Stimulated activated CD8-positive, alpha-beta memory T cell treated with anti-CD3 and anti-CD28 coated beads, Interleukin-4, amount 100 ng/mL, for 4 hours (primary cell): ENCODE measurements around the gene BLACAT1.
A peak's percentile ranks its signal among the peaks of the same experiment; 100 is the strongest.

ENCODE experiments used
- DNase-seq, 2 donors: peaks; one replicate each; pipeline ENCODE4 v3.0.0-alpha.2; 2020; ENCODE audit warnings: low read depth in 2 of 2, low spot score in 1 of 2

Gene BLACAT1

DNA sequence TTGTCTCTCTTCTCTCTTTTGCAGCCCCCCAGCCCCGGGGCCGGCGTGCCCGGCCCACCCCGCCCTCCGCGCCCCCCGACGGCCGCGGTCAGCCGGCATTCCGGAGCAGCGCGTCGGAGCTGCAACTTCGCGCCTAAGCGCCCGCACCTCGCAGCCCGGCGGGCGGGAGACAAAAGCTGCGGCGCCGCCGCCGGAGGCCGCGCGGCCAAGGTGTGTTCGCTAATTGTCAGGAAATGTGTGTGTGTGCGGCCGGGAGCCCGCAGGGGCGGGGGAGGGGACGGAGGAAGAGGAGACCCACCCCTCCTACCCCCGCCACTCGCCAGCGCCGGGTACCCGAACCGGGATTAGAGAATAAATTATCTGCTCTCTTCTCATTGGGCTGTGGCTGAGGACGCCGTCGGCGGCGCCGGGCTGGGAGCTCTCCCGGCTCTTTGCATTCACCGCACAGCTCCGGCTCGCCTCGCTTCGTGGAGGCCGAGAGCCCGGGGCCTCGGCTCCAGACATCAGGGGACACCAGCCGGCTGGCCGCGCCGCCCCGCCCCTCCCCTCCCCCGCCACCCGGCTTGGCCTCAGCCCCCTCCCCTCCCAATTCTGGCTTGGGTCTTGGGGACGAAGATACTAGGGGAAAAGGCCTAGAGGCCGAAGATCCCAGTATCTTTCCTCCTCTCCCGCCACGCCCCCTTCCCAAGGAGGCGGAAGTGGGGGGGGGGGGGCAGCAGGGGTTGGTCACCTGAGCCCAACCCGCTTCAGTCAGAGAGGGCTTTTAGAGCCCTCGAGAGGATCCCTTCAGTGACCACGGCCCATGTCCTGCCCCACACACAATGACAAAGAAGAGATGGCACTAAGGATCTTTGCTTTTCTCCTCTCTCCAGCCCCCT is 1.3 kb upstream of the BLACAT1 start:
- DNase-seq, result no peak

DNA sequence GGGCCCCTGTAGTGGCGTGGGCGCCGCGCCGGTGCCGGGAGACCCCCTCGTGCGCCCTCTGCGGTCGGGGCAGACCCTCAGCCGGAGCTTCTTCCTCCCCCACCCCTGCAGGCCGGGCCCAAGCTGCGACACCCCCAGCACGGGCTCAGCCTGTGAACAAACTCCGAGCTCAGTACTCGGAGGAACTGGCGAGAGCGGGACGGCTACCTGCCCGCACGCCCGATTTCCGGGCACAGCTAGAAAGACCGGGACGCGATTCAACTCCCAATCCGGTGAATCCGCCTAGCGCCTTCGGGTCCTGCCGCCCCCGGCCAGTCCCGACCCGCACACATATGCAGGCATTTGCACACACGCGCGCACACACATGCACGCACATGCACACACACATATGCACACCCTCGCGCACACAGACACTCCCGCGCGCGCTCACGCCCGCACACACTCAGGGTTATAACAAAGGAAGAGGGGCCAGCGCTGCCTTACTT is 580 bp upstream of the BLACAT1 start:
- DNase-seq, result no peak

DNA sequence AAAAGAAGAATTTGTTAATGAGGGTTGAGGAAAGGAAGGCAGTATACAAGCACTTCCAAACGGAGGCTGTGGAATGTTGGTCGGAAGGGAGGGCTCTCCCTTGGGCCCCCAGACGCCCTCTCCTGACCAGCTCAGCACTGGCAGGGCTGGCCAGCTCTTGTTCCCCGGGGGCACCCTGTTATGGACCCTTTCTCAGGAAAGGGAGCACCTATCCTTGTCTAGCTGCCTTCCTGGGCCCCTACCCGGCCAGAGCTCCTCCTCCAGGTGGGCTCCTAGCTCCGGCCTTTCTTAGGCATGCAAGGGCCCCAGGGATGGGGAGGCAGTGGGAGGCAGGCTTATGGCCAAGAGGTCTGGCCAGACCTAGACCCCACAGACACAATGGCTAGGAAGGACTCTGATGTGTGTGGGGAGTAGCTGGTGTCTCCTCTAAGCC is 926 bp downstream of the BLACAT1 start:
- DNase-seq, result no peak

DNA sequence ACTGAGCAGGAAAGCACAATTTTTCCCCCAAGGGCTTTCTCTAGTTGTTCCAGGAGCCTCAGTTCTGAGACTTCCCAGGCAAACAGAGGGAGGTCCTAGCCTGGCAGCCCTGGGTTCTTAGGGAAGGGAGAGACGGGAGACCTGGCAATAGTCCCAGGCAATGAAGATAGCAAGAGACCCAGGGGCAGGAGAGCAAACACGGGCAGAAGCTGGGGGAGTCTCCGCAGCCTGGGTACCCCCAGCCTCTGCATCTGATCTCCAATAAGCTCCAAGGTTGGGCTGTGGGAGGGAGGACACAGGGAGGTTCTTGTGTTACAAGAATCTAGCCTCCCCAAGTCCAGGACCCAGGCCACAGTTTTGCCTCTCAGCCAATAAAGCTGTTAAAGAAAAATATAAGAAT is 2.4 kb downstream of the BLACAT1 start:
- no peak for DNase-seq

DNA sequence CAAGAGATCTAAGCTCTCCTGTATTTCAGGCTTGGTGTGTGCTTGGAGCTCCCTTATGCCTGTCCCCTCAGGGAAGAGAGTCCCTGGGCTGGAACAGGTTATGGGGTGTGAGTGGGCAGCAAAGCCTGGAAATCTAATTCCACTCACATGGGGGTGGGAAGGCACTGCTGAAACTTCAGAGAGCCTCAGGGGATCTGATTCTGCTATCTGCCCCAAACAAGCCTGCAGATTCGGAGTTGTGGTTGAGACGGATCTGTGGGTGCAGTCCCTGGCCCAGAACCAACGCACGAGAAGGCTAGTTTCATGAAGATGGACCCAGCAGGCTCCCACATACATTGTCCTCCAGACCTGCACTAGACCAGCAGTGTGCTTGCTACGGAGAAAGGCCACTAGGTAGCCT is 2.9 kb downstream of the BLACAT1 start:
- DNase-seq, result no peak

DNA sequence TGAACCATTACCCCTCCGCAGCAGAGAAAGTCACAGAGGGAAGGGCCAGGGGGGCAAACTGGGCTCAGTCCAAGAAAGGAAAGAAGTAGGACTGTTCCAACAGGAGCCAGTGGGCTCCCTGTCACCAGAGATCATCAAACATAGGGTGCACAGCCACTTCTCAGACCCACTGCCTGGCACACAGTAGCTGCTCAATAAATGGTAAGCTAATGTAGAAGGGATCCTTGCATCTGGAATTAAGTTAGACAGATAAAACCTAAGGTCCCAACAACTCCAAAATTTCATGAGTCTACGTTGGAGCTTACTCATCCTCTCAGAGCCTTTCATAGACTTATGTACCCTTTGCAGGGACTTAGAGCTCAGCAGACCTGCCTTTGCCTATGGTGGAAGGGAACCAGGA is 3.5 kb downstream of the BLACAT1 start:
- no peak for DNase-seq

DNA sequence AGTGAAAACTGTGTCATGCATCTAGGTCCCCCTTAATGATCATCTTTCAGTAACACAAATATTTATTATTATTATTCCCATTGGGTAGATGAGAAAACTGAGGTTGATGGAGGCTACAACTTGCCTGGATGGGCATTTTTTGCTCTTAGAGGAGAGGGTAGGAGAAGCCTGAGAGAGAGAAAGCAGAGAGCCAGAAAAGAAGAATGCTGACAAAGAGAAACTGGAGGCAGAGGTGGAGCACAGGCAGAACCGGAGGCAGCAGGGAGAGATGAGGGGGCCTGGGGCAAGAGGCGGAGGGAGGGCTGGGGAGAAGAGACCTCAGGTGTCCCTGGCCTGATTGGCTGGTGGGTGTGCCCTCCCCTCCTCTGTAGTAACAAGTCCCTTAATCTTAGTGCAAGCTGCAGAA is 4.1 kb downstream of the BLACAT1 start:
- DNase-seq, result no peak

DNA sequence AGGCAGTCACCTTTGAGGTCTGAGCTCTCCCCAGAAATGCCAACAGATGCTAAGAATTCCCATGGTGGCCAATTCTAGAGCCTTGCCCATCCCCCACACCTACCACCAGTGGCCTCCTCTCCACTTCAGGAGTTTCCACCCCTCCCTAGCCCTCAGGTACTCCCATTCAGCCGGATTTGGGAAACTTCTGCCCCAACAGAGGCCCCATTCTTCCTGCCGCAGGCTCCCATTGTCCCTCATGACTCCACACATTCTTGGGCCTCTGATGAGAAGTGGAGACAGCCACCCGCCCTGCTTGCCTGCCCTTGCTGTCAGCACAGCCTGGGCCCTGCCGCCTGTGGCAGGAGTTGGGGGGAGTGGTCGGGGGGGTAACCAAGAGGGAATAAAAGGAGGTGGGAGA is 4.6 kb downstream of the BLACAT1 start:
- no peak for DNase-seq

DNA sequence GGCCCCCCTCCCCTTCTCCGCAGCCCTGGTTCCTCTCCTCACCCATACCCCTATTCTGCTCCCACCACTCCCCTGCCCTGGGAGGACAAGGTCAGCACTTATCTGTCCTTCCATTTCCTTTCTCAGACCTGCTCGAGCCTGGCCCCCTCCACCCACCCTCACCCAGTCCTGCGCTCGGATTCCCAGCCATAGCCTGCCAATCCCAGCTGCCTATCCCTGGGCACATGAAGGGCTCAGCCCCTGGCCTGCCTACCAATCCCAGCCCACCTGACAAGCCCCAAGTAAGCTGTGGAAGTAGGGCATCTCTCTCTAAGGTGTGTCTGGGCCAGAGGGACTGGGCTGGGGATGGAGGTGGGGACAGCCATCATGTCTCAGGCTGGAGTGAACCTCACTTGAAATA is 5.4 kb downstream of the BLACAT1 start:
- no peak for DNase-seq

DNA sequence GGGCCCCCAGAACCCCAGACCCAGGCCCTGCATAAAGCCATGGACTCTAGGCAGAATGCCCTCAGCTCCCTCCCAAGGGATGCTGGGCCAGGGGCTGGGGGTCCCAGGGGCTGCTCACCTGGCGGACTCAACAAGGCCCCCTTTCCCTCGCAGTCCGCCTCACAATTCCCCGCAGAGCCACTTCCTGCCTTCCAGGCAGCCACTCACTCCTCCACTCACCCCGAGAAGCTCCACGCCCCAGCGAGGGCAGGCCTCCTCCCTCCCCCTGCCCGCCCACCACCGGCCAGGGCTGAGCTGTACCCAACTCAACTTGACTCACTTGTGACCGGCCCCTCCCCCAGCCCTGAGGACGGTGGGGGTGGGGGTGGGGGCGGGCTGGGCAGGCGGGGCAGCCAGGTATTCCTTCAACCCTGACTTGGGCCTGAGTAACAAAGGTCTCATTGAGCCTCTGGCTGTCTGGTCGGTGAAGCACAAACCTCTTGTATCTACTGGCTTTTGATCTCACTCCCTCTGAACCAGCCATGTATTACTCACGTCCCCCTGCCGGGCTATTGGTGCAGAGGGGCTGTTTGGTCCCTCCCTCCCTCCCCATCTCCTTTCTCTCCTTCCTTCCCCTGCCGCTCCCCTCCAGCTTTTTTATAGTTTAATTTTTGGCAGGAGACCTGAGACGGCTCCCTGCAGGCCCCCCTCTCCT is 5.9 kb downstream of the BLACAT1 start:
- peak in 1 of 2 donors; percentile 37 for DNase-seq

DNA sequence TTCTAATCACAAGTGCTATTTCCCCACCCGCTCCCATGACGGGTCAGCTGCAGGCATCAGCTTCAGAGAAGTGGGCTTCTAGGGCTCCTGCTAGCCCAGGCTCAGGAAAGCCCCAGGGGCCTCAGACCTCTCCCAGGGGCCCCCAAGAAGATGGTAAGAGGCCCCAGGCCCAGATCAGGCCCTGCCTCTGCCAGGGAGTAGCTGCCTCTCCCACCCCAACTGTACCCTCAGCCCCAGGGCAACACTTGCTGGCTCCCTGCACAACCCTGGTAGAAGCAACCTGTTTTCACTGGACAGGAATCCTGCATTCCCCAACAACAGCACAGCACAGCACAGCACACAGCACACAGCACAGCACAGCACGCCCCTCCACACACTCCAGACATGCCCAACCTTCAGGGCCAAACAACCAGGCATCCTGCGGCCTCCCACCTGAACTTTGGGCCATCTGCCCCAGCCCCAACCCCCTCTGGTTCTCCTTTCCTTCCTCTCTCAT is 6.5 kb downstream of the BLACAT1 start:
- no peak for DNase-seq

DNA sequence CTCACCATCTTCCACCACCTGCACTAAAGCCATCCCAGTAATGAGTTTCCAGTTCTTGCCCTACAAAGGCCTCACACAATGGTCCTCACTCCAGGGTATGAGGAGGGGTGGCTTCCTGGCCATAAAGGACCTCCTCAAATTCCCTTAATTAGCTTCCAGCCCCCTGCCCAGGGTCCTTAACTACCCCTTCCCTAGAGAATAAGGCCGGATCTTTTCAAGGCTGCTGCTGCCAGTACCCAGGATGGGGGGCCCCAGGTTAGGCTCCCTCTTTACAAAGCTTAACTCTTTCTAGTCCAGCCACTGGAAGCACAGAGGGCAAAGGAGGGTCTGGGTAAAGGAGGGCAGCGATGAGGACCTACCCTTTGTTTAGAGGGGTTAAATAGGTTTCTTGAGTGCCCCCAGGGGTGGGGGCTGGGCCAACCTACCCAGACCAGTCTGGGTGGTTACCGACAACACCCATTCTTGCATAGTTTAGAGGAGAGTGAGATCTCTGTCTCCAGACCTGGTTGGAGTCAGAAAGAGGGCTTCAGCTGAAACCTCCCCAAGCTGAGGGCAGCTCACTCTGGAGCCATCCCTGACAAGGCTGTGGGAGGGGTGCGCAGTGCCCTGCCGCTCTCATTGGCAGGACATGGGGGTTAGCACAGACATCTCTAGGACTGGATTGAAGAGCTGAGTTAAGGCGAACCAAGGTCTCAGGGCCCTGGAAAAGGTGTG is 7.1 kb downstream of the BLACAT1 start:
- no peak for DNase-seq

DNA sequence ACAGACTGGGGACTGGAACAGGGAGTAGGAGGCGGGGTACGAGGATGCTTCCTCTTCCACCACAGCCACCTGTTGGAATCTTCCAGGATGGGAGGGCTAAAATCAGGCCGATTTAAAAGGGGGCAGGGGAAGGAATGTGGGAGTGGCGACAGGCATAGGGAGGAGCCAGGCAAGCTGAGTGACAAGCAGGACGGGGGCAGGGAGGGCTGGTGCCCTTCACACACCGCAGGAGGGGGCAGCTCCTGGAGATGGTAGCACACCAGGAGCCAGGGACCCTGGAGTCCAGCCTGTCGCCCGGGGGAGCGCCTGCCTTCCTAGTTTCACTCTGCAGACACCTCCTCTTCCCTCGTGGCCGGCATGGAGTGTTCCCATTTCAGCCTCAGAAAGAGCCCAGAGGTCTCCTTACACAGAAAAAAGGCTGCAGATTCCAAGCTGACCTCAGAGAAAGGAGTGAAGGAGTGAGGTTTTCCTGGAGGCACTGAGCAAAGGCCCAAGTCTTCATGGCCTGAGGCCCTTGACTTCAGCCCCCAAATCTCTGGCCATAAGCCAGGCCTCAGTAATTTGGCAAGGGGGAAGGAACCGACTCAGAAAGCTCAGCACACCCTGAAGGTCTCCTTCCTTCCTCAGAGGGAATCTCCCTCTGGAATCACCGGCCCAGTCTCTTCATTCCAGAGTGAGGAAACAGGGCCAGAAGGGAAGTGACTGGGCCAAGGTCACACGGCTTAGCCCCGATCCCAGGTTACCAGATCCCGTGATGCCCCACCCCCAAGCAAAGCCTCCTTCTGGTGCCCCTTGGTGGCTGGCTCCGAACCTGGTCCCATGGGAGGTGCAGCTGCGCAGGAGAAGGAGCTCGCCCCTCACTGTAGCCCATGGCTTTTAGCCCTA is 8.1 kb downstream of the BLACAT1 start:
- no peak for DNase-seq

DNA sequence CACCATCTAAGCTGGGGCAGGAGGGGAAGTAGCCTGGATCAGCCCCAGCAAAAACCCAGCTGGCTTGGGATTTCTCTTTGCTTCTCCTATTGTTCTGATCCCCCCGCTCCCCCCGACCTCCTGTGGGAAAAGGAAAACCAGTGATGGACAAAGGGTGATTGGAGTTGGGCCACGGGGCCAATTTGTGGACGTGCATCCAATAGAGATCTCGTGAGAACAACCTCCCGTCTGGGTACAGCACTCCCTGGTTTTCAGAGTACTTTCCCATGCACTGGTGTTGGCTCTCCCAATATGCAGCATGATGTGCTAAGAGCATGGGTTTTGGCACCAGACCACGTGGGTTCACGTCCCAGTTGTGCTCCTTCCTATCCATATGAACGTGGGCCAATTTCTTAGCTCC is 9.0 kb downstream of the BLACAT1 start:
- DNase-seq, result no peak

DNA sequence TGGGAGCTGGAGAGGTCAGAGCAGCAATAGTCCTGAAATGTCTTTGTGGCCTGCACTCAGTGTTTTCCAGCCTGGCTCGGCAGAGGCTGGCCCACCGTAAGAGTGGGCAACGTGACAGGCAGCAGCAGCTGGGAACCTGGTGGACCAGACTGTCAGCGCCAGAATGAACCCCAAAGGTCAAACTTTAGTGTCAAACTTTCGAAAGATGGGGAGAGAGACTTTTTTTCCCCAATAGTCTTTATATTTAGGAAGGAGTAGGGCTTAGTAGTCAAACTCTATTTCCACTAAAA is 10.3 kb downstream of the BLACAT1 start:
- DNase-seq, result no peak

DNA sequence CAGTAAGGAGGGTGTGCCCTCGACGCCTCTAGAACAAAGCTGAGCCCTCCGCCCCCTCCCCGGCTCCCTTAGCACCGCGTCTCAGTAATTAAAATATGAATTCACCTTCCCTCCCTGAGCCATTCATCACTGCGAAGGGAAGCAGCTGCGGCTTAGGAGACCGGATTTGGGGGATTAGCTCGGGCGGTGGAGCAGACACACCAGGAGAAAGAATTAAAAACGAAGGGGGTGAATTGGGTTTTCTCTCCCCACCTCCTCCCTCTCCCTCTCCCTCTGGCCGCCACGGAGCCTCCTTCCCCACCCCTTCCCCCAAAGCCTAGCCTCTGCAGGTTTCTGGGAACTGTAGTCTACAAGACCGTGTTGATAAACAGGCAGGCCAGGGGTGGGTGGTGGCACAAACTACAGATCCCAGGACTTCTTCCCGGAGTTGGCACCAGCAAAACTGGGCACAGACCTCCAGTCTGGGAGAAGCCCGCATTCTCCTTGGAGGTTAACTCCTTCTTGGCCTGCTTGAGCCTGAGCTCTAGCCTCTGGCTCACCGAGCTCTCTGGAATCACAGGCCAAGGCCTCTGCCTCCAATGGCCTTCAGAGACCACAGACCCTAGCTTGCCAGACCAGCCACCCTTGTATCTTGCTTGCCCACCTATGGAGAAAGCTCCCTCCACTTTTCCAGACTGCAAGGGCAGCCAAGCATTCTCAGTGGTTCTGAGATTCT is 10.8 kb downstream of the BLACAT1 start:
- DNase-seq, result no peak

DNA sequence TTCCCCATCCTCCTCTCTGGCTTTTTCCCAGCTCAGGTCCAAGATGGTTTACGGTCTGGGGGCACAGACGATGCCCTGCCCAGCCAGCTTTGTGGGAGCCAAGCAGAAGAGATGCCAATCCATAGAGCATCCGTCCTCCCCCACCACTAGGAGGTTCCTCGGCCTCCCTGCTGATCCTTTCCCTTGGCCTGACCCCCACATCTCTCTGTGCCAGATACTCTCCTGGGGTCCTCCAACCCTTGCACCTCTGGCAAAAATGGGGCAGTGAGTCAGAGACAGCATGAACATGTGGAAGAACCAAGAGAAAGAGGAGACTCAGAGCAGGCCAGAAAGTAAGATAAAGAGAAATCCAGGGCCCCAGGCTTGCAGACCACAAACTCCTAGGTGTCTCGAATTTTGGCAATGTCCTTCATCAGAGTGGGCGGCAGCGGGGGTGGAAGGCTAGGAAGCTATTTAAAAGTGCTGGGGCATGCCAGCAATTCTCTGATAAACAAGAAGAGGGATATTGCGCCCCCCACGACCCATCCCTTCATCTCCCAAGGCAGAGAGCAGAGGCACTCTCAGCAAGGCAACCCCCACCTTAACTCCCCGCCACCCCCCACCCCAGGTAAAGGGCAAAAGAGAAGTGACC is 11.4 kb downstream of the BLACAT1 start:
- DNase-seq, result no peak

DNA sequence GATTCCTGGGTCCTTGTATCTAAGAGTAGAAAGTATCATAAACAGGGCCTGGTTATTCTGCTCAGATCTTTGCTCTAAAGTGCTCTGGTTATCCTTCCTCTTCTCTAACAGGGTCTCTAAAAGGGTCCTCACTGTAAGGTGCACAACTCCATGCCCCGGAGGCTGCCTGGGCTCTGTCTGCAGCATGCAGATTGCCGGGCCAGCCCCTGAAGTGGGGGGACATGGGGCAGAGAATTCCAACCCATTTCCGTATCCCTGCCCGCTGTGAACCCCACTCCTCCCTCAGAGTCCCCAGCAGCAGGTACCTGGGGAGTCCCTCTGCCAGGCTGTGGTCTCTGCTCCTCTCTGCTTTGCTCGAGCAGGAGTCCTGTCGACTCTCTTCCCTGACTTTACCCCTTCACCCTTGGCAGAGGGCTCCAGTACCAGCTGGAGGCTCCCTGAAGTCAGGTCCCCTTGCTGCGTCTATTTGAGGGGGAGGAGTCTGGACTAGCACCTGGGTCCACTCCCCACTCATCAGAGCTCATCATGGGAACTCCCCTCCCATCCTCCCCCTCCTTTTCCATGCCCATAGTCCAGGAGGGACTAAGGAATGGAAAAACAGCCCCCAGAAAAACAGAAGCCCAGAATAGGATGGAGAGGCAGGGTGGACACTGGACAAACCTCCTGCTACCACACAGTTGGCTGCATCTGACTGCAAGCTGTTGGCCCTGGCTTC is 12.1 kb downstream of the BLACAT1 start:
- no peak for DNase-seq

DNA sequence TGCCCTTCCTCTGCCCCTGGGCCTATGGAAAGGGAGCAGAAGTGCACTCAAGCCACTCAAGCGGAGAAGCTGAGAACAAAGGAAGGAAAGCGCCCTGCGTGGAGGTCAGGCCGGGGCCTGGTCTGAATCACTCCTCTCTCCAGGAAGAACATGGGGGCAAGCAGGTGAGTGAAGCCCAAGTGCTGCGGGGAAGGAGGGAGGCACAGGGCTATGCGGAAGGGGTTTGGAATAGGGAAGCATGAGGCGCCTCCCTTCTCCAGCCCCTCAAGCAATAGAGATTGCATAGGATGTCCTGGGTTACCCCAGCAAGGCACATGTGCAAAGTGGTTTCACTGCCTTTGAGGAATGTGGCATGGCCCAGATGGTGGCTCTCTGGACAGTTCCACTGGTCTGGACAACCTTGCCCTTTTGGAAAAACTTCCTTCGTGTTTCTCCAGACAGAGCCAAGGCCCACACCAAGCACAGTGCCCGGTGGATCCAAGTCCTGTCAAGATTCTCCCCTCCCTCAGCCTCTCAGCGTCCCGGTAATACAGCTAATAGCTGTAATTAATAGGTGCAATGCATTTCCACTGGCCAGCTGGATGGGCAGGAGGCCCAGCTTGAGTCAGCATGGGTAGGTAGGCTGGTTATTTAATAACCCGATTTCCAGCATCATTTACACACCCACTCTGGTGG is 13.7 kb downstream of the BLACAT1 start:
- DNase-seq, result no peak
